Measurements from ENCODE around the gene IFIT1B.

GRCh38 chr10:89348975-89349374 is 28.9 kb upstream of the IFIT1B start:
- TF ChIP-seq POLR2A (IDR thresholded peaks at IDR 0.05) = no peak
- TF ChIP-seq, protein P1, sequence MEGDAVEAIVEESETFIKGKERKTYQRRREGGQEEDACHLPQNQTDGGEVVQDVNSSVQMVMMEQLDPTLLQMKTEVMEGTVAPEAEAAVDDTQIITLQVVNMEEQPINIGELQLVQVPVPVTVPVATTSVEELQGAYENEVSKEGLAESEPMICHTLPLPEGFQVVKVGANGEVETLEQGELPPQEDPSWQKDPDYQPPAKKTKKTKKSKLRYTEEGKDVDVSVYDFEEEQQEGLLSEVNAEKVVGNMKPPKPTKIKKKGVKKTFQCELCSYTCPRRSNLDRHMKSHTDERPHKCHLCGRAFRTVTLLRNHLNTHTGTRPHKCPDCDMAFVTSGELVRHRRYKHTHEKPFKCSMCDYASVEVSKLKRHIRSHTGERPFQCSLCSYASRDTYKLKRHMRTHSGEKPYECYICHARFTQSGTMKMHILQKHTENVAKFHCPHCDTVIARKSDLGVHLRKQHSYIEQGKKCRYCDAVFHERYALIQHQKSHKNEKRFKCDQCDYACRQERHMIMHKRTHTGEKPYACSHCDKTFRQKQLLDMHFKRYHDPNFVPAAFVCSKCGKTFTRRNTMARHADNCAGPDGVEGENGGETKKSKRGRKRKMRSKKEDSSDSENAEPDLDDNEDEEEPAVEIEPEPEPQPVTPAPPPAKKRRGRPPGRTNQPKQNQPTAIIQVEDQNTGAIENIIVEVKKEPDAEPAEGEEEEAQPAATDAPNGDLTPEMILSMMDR (IDR thresholded peaks at IDR 0.05) = no peak

Measured in heart left ventricle (tissue), 13 donors.